Measurements from ENCODE around the gene PTH1R. TPM values are rescaled to one million over a fixed set of nuclear protein-coding genes. Genes with fewer than 3 reads are reported as not detected.

PTH1R gene
- 1.2 and 1.3 TPM in 2 replicates for total RNA-seq (2014; rRNA removed)
- 1.3 TPM for polyA plus RNA-seq (2012)

DNA sequence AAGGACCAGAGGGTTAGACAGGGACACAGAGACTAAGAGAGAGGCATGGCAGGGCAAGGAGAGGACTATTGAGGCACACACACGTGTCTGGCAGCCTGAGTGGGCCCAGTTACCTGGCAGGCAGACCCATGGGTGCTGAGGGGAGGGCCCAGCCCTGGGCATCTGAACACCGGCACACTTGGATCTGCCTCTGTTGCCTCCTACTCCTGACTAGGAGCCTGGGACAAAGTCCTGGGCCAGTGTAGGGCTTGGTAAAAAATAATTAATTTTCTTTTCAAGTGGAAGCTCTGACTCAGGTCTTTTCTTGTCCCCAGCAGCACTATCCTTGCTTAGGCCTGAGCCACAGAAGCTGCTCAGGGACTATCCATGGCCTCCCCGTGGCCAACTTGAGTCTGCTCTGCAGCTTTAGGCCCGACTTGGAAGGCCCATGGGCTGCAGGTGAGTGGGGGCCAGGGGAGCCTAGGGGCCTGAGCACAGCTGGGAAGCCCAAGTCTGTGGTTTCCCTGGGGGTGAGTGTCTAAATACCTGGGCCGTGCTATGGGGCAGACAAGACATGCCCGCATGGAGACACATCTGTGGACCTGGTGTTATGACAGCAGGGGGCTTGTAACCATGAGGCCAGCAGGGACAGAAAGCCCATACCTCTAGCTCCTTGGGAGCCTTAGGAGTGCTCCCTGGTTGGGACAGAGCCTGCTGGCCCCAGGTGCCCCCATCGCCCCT lies at the start of gene PTH1R:
PTH1R (plus strand) TSS at position 316 of the 720 bp plus-strand sequence. CDS start 5,839 bp downstream, outside the sequence.
- DNase-seq (ENCODE audit: low read depth): no peak

DNA sequence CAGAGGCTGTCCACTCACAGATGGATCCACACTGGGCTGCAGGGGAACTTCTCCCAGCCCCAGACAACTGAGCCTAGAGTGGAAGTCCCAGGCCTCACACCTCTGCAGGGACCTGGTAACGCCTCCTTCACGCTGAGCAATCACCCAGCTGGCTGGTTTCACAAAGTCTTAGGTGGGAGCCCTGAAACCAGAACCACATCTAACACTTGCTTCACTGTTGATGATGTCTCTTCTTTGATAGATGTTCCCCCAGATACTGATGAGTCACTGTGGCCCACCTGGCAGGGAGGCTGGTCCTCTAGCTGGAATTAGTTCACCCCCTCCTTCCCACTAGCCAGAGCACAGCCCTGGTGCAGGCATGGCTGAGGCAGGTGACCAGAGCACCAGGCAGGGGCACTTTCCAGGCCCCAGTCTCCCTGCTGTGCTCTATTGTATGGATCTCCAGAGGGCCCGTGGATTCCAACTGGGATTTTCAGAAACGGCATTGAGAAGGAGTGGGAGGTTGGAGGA lies 47.8 kb upstream of the PTH1R start:
- no peak for DNase-seq (ENCODE audit: low read depth)

DNA sequence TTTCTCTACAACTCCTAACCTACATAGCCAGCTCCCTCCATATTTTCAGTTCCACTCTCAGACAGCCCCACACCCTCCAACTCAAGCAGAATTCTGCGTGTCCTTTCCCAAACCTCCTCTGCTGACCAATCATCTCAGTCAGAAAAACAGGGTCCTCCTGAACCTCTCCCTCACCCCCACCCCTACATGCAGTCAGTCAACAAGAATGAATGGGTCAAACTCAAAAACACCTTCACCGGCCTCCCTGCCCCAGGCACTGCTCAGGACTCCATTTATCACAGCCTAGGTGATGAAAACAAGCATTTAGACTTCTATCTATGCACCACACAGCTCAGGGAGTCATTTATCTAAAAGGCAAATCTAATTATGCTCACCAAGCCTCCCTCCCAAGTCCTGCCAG lies 46.7 kb upstream of the PTH1R start:
- no peak for DNase-seq (ENCODE audit: low read depth)

DNA sequence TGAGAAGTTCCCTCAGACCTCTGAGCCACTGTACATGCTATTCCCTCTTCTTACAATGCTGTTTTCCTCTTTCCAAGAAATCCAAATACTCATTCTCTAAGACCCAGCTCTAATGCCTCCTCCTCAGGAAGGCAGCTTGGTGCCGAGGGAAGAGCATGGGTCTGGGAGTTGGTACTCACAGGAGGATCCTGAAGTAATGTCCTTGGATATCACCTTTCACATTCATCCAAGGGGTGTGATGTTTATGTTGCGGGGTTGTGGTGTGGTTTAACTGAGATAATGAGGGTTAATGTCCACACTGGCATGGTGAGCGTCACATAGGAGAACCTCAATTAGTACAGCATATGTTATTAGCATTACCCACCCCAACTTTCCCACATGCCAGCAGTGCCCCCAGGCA lies 46.2 kb upstream of the PTH1R start:
- no peak for DNase-seq (ENCODE audit: low read depth)

DNA sequence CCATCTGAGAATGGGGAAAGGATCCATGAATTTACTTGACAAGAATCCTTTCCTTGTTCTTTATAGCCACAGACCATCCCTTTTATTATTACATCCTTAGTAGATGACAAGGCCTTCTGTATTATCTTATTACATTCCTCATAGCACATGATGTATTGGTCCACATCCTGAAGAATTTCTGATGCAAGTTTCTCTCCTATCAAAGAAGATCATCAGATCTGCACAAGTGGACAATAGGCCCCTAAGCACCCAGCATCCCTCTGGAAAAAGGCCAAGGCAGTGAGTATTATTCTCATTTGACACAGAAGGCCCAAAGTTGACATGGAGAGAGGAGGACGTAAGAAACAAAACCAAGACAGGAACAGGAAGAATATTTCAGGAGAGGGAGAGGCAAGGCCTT lies 45.7 kb upstream of the PTH1R start:
- DNase-seq (ENCODE audit: low read depth): no peak

DNA sequence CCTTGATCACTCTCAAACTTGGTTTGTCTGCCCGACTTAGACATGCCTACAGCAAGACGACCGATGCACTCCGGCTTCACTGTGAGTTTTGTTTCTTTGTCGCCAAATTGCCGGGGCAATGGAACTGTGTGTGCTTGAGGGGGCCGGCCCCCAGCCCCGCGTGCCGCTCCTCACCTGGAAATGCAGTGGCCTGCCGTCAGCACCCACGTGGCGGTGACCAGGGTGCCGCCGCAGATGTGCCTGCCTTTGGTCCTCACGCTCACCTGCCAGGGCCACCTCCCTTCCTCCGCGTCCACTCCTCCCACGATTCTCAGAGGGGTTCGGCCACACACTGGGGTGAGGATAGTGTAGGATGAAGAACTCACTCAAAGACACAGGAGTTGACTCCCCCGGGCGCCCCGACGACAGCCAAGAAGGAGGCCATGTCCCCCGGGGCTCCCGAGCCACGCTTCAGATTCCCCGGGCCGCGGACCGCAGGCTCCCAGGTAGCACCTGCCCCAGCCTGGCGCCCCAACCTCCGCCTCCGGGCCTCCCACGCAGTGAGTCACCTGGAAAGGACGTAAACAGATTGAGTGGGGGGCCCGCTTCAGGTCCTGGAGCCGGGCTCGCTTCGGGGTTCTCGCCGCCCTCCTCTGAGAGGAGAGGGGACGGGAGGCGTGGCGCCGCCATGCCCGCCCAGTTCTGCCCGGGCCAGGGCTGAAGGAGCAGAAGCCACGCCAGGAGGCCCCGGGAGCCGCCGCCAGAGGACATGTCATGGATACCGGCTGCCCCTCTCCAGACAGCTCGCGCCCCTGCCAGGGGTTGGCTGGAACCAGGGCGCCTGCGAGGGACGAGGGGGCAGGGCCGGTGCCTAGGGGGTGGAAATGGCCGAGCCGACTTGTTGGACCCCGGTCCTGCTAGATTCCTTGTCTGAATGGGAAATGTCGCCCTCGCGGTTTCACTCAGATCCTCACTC lies 43.9 kb upstream of the PTH1R start:
- no peak for DNase-seq (ENCODE audit: low read depth)

DNA sequence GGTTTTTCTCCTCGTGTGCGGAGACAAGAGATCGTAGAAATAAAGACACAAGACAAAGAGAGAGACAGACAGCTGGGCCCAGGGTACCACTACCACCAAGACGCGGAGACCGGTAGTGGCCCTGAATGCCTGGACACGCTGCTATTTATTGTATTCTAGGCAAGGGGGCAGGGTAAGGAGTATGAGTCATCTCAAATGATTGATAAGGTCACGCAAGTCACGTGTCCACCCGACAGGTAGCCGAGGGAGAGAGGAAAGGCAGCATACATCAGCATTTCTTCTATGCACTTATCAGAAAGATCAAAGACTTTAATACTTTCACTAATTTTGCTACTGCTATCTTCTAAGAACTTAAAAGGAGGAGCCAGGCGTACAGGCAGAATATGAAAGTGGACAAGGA lies 42.5 kb upstream of the PTH1R start:
- no peak for DNase-seq (ENCODE audit: low read depth)

DNA sequence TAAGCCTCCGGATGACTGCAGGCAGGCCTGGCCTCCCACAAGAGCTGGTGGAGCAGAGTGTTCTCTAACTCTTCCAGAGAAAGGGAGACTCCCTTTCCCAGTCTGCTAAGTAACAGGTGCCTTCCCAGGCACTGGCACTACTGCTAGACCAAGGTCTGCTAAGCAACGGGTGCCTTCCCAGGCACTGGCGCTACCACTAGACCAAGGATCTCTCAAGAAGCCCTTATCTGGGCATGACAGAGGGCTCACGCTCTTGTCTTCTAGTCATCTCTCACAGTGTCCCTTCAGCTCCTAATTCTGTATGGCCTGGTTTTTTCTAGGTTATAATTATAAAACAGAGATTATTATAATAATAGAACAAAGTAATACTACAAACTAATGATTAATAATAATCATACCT lies 42.0 kb upstream of the PTH1R start:
- no peak for DNase-seq (ENCODE audit: low read depth)

DNA sequence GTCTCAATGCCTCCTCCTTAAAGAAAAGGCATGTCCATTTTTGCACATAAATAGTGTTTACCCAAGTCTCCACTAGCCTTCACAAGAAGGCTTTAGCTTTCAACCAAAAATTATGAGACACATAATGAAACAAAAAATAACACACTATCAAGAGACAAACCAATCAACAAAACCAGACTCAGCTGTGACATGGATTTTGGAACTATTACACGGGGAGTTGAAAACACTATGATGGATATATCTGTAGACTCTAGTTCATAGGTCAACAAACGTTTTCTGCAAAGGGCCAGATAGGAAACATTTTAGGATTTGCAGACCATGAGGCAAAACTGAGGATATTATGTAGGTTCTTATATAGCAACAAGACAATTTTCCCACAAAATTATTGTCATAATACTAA lies 39.2 kb upstream of the PTH1R start:
- DNase-seq (ENCODE audit: low read depth): no peak

DNA sequence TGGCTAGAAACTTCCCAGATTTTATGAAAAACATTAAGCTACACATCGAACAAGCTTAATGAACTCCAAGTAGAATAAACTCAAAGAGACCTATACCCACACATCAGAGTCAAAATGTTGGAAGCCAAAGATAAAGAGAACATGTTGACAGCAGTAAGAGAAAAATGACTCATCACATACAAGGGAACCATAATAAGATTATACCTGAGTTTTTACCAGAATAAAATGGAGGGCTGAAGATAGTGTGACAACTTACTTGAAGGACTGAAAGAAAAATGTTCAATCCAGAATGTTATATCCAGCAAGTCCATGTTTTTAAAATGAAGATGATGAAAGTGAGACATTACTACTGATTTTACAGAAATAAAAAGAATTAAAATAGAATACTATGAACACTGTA lies 37.0 kb upstream of the PTH1R start:
- DNase-seq (ENCODE audit: low read depth): no peak

DNA sequence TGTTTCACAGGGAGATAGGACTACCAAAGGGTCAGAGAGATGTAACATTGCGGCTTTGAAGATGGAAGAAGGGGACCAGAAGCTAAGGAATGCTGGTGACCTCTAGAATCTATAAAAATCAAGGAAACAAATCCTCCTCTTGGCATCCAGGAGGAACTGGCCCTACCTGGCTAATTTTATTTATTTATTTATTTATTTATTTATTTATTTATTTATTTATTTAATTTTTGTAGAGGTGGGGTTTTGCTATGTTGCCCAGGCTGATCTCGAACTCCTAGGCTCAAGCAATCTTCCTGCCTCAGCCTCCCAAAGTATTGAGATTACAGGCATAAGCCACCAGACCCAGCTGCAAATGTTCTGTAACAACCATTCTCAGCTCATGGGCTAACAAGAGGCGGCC lies 34.0 kb upstream of the PTH1R start:
- no peak for DNase-seq (ENCODE audit: low read depth)

DNA sequence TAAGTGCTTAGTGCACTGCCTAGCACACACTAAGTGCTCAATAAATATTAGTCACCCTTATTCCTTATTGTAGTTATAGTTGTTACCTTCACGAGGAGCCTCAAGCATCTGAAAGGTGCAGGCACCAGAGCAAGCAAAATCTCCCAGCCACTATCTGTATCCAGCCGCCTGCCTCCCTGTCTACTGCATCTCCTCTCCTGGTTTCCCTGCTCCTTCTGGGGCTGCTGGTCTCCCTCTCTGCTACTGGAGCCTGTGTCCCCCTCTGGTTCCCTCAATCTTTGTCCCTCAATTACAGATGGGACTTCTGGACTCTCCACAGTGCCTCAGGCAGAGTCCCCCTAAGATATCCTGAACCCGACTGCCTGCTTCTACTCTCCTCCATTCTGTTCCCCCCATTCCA lies 33.1 kb upstream of the PTH1R start:
- DNase-seq (ENCODE audit: low read depth): no peak

DNA sequence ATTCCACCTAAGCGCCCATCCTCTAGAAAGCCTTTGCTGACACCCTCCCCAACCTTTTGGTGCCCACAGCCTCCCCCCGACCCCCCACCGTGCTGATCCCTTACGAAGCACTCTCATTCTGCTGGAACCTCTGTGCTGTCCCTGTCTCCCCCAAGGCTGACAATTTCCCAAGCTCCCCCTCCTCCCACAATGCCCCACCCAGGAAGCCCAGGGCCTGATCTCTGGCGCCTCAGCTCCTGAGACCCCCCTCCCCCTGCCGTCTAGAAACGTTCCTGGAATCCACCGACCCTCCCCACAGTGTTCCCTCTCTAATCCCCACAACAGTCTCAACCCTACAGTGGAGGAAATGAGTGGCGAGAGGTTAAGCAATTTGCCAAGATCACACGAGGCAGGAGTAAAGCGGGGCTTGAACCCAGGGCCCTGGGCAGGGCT lies 32.6 kb upstream of the PTH1R start:
- no peak for DNase-seq (ENCODE audit: low read depth)

DNA sequence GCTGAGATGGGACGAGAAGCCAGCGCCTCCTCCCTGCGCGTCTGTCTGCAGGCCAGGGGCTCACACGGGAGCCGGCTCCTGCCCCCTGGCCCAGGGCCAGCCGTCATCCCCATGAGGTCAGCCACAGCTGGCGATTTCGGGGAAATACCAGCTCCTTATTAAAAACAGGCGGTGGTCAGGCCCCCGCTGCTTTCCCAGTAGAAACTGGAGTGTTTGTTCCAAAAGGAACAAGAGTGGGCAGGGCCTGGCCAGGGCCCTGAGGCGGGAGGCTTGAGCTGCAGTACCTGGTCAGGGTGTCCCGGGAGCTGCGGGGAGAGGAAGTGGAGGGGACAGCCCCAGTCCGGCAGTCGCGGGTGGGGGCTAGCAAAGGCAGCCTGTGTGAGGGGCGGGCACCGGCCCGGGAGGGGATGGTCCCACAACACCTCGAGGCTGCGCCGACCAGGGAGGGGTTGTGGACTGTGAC lies 32.1 kb upstream of the PTH1R start:
- DNase-seq (ENCODE audit: low read depth): peak; percentile 78

DNA sequence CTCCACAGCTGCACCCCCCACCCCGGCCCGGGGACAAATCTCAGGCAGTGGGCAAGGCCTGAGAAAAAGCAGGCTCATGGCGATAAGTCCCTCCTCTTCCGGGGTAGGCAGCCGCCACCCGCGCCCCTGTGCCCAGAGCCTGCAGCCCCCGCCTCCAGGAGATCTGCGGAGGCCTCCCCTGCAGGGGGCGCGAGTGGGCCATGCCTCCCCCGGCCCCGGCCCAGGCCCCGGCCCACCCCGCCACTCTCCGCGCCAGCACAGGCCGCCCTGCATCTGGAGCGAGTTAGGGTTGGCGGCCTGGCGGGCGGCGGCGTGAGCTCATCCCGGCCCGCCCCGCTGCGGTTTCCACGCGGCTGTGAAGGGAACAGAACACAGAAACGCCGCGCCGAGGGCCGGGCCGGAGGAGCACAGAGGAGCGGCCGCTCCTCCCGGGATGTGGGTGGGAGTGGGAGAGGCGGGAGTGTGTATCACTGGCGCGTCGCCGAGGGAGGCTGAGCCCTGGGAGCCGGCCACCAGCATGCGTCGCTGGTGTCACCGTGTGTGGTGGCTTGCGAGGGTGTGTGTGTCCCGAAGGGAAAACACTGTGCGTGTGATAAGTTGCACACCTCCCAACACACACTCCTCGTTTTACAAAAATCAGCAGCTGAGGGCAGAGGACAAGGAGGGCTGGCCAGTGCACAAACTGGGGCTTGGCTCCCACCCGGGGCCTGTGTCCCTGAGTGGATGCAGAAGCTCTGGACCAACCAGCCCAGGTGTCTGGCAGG lies 31.5 kb upstream of the PTH1R start:
- peak; percentile 64 for DNase-seq (ENCODE audit: low read depth)

DNA sequence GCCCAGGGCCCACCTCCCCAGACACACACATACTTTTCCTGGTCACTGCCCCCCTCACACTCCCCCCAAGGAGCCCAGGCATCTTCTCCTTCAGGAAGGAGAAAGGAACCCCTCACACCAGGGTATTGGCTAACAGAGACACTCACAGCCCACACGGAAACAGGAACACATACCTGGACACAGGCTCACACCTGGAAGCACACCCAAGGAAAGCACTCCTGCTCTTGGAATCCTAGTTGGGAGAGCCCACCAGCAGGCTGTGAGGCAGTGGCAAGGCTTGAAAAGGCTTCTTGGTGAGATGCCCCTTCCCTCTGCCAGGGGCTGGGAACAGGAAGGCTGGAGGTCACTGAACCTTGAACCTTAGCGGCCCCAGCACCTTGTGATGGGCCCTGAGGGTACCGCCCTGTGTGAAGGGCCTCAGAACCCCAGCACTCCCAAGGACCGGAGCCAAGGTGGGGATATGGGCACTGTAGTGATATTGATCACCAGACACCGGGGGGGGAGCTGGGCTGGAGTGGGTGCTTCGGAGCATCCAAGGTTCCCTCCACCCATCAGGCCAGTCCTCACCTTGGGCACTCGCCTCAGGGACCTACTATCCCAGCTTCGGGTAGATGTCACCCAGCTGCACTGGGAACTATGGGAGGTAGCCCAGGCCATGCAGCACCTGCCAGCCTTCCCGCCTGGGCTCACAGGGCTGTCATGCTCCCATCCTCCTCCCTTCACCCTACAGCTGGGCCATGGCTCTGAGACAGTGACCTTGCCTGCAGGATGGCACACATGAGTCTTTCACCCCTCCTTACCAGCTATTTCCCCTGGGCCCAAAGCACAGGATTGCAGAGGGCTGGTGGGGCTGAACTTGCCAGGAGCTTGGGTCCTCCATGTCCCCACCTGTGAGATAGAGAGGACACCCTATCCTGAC lies 30.6 kb upstream of the PTH1R start:
- DNase-seq (ENCODE audit: low read depth): no peak

DNA sequence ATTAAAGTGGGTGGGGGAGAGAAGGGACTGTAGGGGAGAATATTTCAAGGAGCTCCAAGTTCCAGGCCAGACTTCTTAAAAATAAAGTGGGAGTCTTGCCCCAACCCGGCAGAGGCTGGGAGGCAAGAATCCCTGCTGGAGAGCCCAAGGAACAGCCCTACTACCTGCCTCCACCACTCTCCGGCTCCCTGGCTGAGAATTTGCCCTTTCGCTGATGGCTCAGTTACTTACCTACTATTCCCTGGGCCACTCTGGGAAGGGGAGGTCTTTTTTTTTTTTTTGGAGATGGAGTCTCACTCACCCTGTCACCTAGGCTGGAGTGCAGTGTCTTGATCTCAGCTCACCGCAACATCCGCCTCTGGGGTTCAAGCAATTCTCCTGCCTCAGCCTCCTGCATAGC lies 29.8 kb upstream of the PTH1R start:
- no peak for DNase-seq (ENCODE audit: low read depth)

DNA sequence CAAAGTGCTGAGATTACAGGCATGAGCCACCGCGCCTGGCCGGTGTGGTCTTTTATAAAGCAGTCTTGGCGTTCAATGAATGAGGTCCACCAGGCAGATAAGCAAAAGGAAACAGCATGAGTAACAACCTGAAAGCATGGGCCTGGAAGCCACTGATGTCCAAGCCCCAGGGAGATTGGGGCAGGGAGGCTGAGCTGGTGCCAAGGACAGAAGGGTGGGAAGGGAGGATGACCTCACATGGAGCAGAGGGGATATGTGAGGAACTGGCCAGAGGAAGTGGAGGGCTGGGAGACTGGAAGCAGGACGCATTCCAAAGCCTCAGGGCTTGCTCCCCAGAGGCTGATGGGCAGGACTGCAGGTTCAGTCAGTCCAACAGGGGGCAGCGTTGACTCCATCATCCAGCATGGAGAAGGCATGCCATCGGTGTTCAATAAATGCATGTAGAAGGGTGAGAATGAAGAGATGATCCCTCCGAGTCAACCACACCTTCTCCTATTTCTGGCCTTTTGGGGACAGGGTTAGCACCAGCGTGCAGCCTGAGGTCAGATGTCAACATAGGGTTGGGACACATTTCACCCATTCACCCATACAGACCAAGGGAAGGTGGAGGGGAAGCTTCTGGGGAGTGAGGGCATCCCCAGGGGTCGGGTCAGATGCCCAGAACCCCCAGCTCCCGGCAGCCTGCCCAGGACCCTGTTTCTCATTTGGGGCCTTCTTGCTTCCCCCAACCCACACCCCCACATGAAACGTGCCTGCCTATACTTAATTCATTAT lies 29.1 kb upstream of the PTH1R start:
- DNase-seq (ENCODE audit: low read depth): peak; percentile 30

DNA sequence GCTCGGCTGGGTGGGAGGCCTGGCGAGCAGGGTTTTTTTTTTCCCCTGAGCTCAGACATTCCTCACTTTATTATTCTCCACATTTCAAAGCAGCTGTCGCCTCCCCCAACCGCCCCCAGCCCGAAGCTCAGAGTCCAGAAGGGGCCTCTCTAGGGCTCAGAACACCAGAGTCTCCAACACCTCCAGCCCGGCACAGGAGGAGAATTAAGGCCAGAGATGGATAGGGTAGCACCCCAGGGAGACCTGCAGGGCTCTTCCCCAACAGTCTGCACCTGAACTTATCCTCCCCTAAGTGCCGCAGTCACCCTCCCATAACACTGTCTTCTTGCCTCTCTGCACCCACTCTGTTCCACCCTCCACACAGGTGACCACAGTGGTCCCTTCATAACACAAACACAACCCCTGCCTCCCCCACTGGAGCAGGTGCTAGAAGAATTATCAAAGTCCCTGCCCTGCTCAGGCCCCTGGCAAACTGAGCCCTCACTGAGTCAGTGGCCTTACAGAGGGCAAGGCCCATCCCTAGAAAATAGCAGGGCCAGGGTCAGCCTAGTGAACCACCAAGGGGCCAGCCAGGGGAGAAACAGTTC lies 28.4 kb upstream of the PTH1R start:
- no peak for DNase-seq (ENCODE audit: low read depth)

Data from LHCN-M2 (cell line).